Measurements from ENCODE around the gene AJM1.

The AJM1 gene

DNA sequence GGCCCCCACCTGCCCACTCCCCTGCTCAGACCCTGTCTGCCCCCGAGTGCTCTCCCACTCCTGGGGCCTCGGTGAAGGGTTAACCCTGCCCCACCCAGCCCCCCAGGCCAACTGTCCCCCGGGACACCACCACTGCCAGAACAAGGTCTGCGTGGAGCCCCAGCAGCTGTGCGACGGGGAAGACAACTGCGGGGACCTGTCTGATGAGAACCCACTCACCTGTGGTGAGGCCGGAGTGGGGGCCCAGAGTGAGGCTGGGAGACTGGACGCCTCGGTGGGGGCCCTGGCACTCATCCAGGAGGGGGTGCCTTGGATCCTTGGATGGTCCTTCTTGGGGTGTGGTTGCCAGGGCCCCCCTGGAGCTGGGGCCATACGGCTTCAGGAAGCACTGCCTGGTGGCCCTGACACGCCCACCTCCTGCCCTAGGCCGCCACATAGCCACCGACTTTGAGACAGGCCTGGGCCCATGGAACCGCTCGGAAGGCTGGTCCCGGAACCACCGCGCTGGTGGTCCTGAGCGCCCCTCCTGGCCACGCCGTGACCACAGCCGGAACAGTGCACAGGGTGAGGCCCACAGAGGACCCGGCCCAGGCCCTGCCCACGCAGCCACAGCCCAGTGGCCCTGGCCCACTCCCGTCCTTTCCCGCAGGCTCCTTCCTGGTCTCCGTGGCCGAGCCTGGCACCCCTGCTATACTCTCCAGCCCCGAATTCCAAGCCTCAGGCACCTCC lies 12.0 kb downstream of the AJM1 start:
- ChIA-PET CTCF (interaction anchor here (1.0 to 2.1 kb wide), 3 partner anchors 10 to 181 kb away, joined by 4 to 5 read pairs (median 4); partner anchors contain the start of gene AJM1), POLR2A (no interaction called here)
- DNase-seq (ENCODE audit: extremely low spot score): no peak
- no peak for TF ChIP-seq CTCF (IDR thresholded peaks at IDR 0.05; ENCODE audit: control extremely low read depth, extremely low read depth, low read depth, missing control alignments)

DNA sequence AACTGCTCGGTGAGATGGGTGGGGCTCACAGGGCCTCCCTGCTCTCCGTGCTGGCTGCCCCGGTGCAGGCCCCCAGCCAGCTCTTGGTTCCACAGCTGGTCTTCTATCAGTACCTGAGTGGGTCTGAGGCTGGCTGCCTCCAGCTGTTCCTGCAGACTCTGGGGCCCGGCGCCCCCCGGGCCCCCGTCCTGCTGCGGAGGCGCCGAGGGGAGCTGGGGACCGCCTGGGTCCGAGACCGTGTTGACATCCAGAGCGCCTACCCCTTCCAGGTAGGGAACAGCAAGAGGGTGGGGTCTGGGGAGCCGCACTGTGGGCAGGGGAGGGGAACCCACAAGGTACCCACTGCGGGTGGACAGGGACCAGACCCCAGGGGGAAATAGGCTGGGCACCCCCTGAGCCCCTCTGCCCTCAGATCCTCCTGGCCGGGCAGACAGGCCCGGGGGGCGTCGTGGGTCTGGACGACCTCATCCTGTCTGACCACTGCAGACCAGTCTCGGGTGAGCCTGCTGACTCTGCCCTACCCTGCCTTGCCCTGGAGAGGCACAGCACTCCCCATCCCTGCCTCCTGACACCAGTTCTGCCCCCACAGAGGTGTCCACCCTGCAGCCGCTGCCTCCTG lies 12.7 kb downstream of the AJM1 start:
- TF ChIP-seq CTCF (IDR thresholded peaks at IDR 0.05; ENCODE audit: control extremely low read depth, extremely low read depth, low read depth, missing control alignments): no peak
- POLR2A ChIA-PET: no interaction called here
- CTCF ChIA-PET: interaction anchor here (1.0 to 2.1 kb wide), 3 partner anchors 11 to 180 kb away, joined by 4 to 5 read pairs (median 4); partner anchors contain the start of gene AJM1
- no peak for DNase-seq (ENCODE audit: extremely low spot score)

DNA sequence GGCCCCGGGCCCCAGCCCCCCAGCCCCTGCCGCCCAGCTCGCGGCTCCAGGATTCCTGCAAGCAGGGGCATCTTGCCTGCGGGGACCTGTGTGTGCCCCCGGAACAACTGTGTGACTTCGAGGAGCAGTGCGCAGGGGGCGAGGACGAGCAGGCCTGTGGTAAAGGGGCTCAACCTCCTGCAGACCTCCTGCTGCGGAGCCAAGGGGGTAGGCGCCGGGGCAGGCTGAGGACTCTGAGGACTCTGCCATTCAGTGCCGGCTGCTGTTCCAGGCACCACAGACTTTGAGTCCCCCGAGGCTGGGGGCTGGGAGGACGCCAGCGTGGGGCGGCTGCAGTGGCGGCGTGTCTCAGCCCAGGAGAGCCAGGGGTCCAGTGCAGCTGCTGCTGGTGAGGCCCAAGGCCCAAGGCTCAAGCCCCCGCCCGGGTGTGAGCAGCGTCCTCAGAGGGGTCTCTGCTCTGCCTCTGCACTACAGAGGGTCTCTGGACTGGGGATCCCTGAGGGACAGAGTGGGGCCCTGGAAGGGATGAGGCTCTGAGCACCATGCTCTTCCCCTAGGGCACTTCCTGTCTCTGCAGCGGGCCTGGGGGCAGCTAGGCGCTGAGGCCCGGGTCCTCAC lies 13.3 kb downstream of the AJM1 start:
- no peak for TF ChIP-seq CTCF (IDR thresholded peaks at IDR 0.05; ENCODE audit: control extremely low read depth, extremely low read depth, low read depth, missing control alignments)
- ChIA-PET POLR2A (interaction anchor here (1.2 kb wide), 1 partner anchor 8 kb away, joined by 4 read pairs; no protein-coding TSS in a partner anchor), CTCF (interaction anchor here (1.7 to 2.1 kb wide), 2 partner anchors 12 to 180 kb away, joined by 4 to 5 read pairs; no protein-coding TSS in a partner anchor)
- DNase-seq (ENCODE audit: extremely low spot score): no peak

DNA sequence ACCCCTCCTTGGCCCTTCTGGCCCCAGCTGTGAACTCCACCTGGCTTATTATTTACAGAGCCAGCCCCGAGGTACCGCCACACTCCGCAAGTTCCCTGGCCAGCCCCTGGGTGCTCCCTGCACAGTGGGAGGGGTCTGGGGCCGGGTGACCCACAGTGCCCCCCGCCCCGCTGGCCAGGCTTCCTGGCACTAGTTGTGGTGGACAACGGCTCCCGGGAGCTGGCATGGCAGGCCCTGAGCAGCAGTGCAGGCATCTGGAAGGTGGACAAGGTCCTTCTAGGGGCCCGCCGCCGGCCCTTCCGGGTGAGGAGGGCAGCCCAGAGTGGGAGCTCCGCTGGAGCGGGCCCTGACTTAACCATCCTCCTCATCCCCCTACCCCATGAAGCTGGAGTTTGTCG lies 13.8 kb downstream of the AJM1 start:
- POLR2A ChIA-PET: interaction anchor here (1.2 kb wide), 1 partner anchor 9 kb away, joined by 4 read pairs; no protein-coding TSS in a partner anchor

DNA sequence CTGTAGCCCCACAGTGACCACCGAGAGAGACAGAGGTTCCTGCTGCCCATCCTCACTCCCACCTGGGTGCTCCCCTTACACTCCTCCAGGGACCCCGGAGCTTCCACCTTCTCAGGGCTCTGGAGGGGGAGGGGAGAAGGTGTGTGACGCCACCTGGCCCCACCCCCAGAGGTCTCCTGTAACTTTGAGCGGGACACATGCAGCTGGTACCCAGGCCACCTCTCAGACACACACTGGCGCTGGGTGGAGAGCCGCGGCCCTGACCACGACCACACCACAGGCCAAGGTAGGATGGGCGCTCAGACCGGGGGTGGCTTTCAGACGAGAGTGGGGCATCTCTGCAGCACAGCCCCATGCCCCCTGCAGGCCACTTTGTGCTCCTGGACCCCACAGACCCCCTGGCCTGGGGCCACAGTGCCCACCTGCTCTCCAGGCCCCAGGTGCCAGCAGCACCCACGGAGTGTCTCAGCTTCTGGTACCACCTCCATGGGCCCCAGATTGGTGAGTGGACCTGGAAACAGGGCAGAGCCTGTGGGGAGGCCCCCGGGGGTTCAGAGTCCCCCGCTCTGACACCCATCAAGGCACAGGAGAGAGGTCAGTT lies 14.4 kb downstream of the AJM1 start:
- POLR2A ChIA-PET: interaction anchor here (1.2 kb wide), 1 partner anchor 9 kb away, joined by 4 read pairs; no protein-coding TSS in a partner anchor
- DNase-seq (ENCODE audit: extremely low spot score): no peak
- TF ChIP-seq CTCF (IDR thresholded peaks at IDR 0.05; ENCODE audit: control extremely low read depth, extremely low read depth, low read depth, missing control alignments): no peak
- CTCF ChIA-PET: interaction anchor here (1.7 kb wide), 1 partner anchor 14 kb away, joined by 4 read pairs; the partner anchor contains the start of gene AJM1

More for the DNA sequence above, 13.8 kb downstream of the AJM1 start:
- no peak for TF ChIP-seq CTCF (IDR thresholded peaks at IDR 0.05; ENCODE audit: control extremely low read depth, extremely low read depth, low read depth, missing control alignments)
- CTCF ChIA-PET: no interaction called here
- DNase-seq (ENCODE audit: extremely low spot score): no peak

DNA sequence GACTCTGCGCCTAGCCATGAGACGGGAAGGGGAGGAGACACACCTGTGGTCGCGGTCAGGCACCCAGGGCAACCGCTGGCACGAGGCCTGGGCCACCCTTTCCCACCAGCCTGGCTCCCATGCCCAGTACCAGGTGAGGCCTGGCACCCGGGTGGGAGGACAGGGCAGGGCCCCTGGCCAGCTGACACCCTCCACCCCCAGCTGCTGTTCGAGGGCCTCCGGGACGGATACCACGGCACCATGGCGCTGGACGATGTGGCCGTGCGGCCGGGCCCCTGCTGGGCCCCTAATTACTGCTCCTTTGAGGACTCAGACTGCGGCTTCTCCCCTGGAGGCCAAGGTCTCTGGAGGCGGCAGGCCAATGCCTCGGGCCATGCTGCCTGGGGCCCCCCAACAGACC lies 14.9 kb downstream of the AJM1 start:
- ChIA-PET POLR2A (no interaction called here), CTCF (interaction anchor here (1.7 kb wide), 1 partner anchor 15 kb away, joined by 4 read pairs; the partner anchor contains the start of gene AJM1)
- DNase-seq (ENCODE audit: extremely low spot score): no peak
- no peak for TF ChIP-seq CTCF (IDR thresholded peaks at IDR 0.05; ENCODE audit: control extremely low read depth, extremely low read depth, low read depth, missing control alignments)
